MM.1S (cell line): ENCODE results near the gene DCAF11.

Experiments used
- DNase-seq: peaks from one replicate; pipeline ENCODE4 v3.0.0-alpha.2; 2015
- H2AFZ ChIP-seq: fragments of 300-600 bp; sonication (generic); 2 replicates; pipeline ENCODE4 v1.6.0; 2016; ENCODE audit warnings: antibody characterized with exemption, low read length
- H3F3A ChIP-seq: fragments of 300-600 bp; sonication (generic); 2 replicates; pipeline ENCODE4 v1.6.1; 2016; ENCODE audit warnings: mild to moderate bottlenecking, antibody characterized with exemption, low read length, moderate library complexity, mixed read lengths; ENCODE audit not compliant: insufficient read depth
- H3K27ac ChIP-seq: fragments of 300-600 bp; sonication (generic); 2 replicates; pipeline ENCODE4 v1.5.1; 2016; ENCODE audit warnings: mild to moderate bottlenecking, low read length
- H3K27me3 ChIP-seq: fragments of 300-600 bp; sonication (generic); replicated peaks from 2 replicates; pipeline ENCODE4 v1.6.0; 2016; ENCODE audit warnings: low read length; ENCODE audit not compliant: insufficient read depth
- H3K36me3 ChIP-seq: fragments of 300-600 bp; sonication (generic); replicated peaks from 2 replicates; pipeline ENCODE4 v1.6.1; 2016; ENCODE audit warnings: mild to moderate bottlenecking, low read length, mixed read lengths; ENCODE audit not compliant: insufficient read depth
- H3K4me1 ChIP-seq: fragments of 300-600 bp; sonication (generic); 2 replicates; pipeline ENCODE4 v1.6.1; 2016; ENCODE audit warnings: low read length, mixed read lengths
- H3K4me2 ChIP-seq: fragments of 300-600 bp; sonication (generic); 2 replicates; pipeline ENCODE4 v1.6.0; 2016; ENCODE audit warnings: low read depth, low read length
- H3K4me3 ChIP-seq: fragments of 300-600 bp; sonication (generic); 2 replicates; pipeline ENCODE4 v1.5.1; 2016; ENCODE audit warnings: low read length, mixed read lengths
- H3K79me2 ChIP-seq: fragments of 300-600 bp; sonication (generic); 2 replicates; pipeline ENCODE4 v1.6.1; 2016; ENCODE audit warnings: mixed run types, low read length, mixed read lengths
- H3K9ac ChIP-seq: fragments of 300-600 bp; sonication (generic); 2 replicates; pipeline ENCODE4 v1.6.1; 2016; ENCODE audit warnings: low read length, mixed read lengths
- H3K9me2 ChIP-seq: fragments of 300-600 bp; sonication (generic); replicated peaks from 2 replicates; pipeline ENCODE4 v1.6.1; 2016; ENCODE audit warnings: mild to moderate bottlenecking, low read length, mixed read lengths; ENCODE audit not compliant: insufficient read depth
- H3K9me3 ChIP-seq: fragments of 300-600 bp; sonication (generic); replicated peaks from 2 replicates; pipeline ENCODE4 v1.6.1; 2016; ENCODE audit warnings: mild to moderate bottlenecking, low read length, mixed read lengths; ENCODE audit not compliant: insufficient read depth
- H4K20me1 ChIP-seq: fragments of 300-600 bp; sonication (generic); 2 replicates; pipeline ENCODE4 v1.6.1; 2016; ENCODE audit warnings: mild to moderate bottlenecking, low read length, moderate library complexity, mixed read lengths; ENCODE audit not compliant: insufficient read depth
- CTCF ChIP-seq: fragments of 300-600 bp; sonication (generic); IDR thresholded peaks from 2 replicates; pipeline ENCODE4 v1.5.1; 2016; ENCODE audit warnings: antibody characterized with exemption, low read length, mixed read lengths
- EZH2 ChIP-seq: fragments of 300-600 bp; sonication (generic); optimal IDR thresholded peaks from 2 replicates; pipeline ENCODE3; 2017; ENCODE audit warnings: low read depth, mild to moderate bottlenecking, antibody characterized with exemption, low read length, mixed read lengths
- EZH2phosphoT487 ChIP-seq: fragments of 300-600 bp; sonication (generic); IDR thresholded peaks from 2 replicates; pipeline ENCODE4 v1.6.1; 2018; ENCODE audit warnings: antibody characterized with exemption, low read length

The DCAF11 gene

GRCh38 chr14:24082411-24083080 is 32.0 kb upstream of the DCAF11 start:
- Histone ChIP-seq H3K9ac (no peak overlapping the region), H3K36me3 (no peaks in the 10 kb centered on the region), H3K79me2 (no peaks in the 10 kb centered on the region), H2AFZ (no peak overlapping the region), H3F3A (no peaks in the 10 kb centered on the region), H3K27me3 (no peaks in the 10 kb centered on the region), H3K4me2 (no peak overlapping the region), H3K4me1 (peaks cover 8% of the 10 kb centered on the region), H3K9me3 (no peaks in the 10 kb centered on the region), H3K9me2 (no peaks in the 10 kb centered on the region), H4K20me1 (no peaks in the 10 kb centered on the region), H3K4me3 (no peak overlapping the region), H3K27ac (no peak overlapping the region)
- no peak for DNase-seq
- no peak for TF ChIP-seq EZH2phosphoT487
- no peak for TF ChIP-seq CTCF
- TF ChIP-seq EZH2 = no peak

- no peak overlapping the region for H3K4me3 ChIP-seq
- no peak overlapping the region for H3K4me2 ChIP-seq
- peaks cover 8% of the 10 kb centered on the region for H3K4me1 ChIP-seq
- TF ChIP-seq EZH2phosphoT487 (no peak), EZH2 (no peak), CTCF (no peak)
- no peak overlapping the region for H2AFZ ChIP-seq
- no peaks in the 10 kb centered on the region for H3K27me3 ChIP-seq
- no peaks in the 10 kb centered on the region for H3K9me3 ChIP-seq
- H3K9me2 ChIP-seq = no peaks in the 10 kb centered on the region
- H3K79me2 ChIP-seq = no peaks in the 10 kb centered on the region
- H4K20me1 ChIP-seq = no peaks in the 10 kb centered on the region
- no peak for DNase-seq
- H3F3A ChIP-seq = no peaks in the 10 kb centered on the region
- H3K36me3 ChIP-seq = no peaks in the 10 kb centered on the region
- H3K9ac ChIP-seq = no peak overlapping the region
- no peak overlapping the region for H3K27ac ChIP-seq
Observed at GRCh38 chr14:24083462-24083861, 31.1 kb upstream of the DCAF11 start.

GRCh38 chr14:24084440-24084839 is 30.1 kb upstream of the DCAF11 start:
- Histone ChIP-seq H3K27me3 (no peaks in the 10 kb centered on the region), H4K20me1 (no peaks in the 10 kb centered on the region), H2AFZ (no peak overlapping the region), H3K79me2 (no peaks in the 10 kb centered on the region), H3F3A (no peaks in the 10 kb centered on the region), H3K4me3 (no peak overlapping the region), H3K9me2 (no peaks in the 10 kb centered on the region), H3K36me3 (no peaks in the 10 kb centered on the region), H3K9me3 (no peaks in the 10 kb centered on the region), H3K27ac (no peak overlapping the region), H3K9ac (no peak overlapping the region), H3K4me1 (peaks cover 8% of the 10 kb centered on the region), H3K4me2 (no peak overlapping the region)
- TF ChIP-seq EZH2 (no peak), CTCF (no peak), EZH2phosphoT487 (no peak)
- no peak for DNase-seq
